GM18511 (cell line): ENCODE results near the gene NRG2.

Experiments
- ATAC-seq: cut with Tn5 transposase; IDR thresholded peaks from one replicate; pipeline ENCODE4 v1.9.1; 2021; ENCODE audit warnings: mild to moderate bottlenecking, moderate library complexity; ENCODE audit not compliant: unreplicated experiment

NRG2 gene

GRCh38 chr5:140013536-140013935, 29.6 kb downstream of the NRG2 start:
- no peak for ATAC-seq

- ATAC-seq, result no peak
These were observed 30.7 kb downstream of the NRG2 start for GRCh38 chr5:140012443-140012842.

GRCh38 chr5:140011297-140011802, 31.7 kb downstream of the NRG2 start:
- peak; percentile 88 for ATAC-seq

- ATAC-seq, result peak; percentile 27
These were observed 32.3 kb downstream of the NRG2 start for GRCh38 chr5:140010798-140011197.

- no peak for ATAC-seq
These were observed 35.8 kb downstream of the NRG2 start for GRCh38 chr5:140007311-140007710.

- ATAC-seq, result peak; percentile 99
These were observed 37.9 kb downstream of the NRG2 start for GRCh38 chr5:140005145-140005591.

GRCh38 chr5:140004174-140004573, 38.9 kb downstream of the NRG2 start:
- ATAC-seq, result no peak

GRCh38 chr5:140003519-140003918, 39.6 kb downstream of the NRG2 start:
- no peak for ATAC-seq

GRCh38 chr5:140000332-140000731, 42.8 kb downstream of the NRG2 start:
- no peak for ATAC-seq

- ATAC-seq, result peak; percentile 52
These were observed 44.3 kb downstream of the NRG2 start for GRCh38 chr5:139998837-139999236.

- no peak for ATAC-seq
These were observed 45.8 kb downstream of the NRG2 start for GRCh38 chr5:139997276-139997675.

- no peak for ATAC-seq
These were observed 47.2 kb downstream of the NRG2 start for GRCh38 chr5:139995929-139996328.

- no peak for ATAC-seq
These were observed 48.9 kb downstream of the NRG2 start for GRCh38 chr5:139994234-139994633.

GRCh38 chr5:139985733-139986132, 57.4 kb downstream of the NRG2 start:
- no peak for ATAC-seq

GRCh38 chr5:139985290-139985689, 57.8 kb downstream of the NRG2 start:
- ATAC-seq, result no peak

GRCh38 chr5:139984816-139985215, 58.3 kb downstream of the NRG2 start:
- no peak for ATAC-seq

- no peak for ATAC-seq
These were observed 60.2 kb downstream of the NRG2 start for GRCh38 chr5:139982975-139983240.

GRCh38 chr5:139982157-139982974, 60.7 kb downstream of the NRG2 start:
- no peak for ATAC-seq

GRCh38 chr5:139980765-139981164, 62.3 kb downstream of the NRG2 start:
- ATAC-seq, result no peak

- ATAC-seq, result no peak
These were observed 63.2 kb downstream of the NRG2 start for GRCh38 chr5:139979943-139980342.

- ATAC-seq, result no peak
These were observed 63.6 kb downstream of the NRG2 start for GRCh38 chr5:139979518-139979917.

GRCh38 chr5:139976703-139977102, 66.4 kb downstream of the NRG2 start:
- ATAC-seq, result no peak

GRCh38 chr5:139975942-139976341, 67.2 kb downstream of the NRG2 start:
- ATAC-seq, result no peak
